ENCODE results near the gene PDE6A.

DNA sequence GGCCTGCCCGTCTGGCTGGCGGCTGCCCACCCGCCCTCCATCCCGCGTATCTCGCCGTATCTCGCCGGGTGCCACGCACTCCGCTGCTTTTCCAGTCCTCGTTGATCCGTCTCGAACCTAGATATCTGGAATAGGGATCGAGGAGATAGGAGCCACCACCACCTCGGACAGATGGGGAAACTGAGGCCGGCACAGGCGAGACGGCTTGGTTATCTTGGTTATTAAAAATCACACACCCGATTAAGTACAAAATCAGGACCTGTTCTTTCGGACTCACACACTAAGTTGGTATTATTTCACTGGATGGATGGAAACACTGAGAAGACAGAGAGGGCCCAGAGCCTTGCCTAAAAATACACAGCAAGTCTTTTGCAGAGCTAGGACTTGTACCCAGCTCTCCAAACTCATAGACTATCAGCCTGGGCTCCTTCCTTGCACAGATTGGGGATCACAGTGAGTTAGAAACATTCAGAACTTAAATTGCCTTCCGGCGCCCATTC, 16.6 kb upstream of the PDE6A start:
- no peak for TF ChIP-seq ATF3 (IDR thresholded peaks at IDR 0.05)
- TF ChIP-seq, protein P1, sequence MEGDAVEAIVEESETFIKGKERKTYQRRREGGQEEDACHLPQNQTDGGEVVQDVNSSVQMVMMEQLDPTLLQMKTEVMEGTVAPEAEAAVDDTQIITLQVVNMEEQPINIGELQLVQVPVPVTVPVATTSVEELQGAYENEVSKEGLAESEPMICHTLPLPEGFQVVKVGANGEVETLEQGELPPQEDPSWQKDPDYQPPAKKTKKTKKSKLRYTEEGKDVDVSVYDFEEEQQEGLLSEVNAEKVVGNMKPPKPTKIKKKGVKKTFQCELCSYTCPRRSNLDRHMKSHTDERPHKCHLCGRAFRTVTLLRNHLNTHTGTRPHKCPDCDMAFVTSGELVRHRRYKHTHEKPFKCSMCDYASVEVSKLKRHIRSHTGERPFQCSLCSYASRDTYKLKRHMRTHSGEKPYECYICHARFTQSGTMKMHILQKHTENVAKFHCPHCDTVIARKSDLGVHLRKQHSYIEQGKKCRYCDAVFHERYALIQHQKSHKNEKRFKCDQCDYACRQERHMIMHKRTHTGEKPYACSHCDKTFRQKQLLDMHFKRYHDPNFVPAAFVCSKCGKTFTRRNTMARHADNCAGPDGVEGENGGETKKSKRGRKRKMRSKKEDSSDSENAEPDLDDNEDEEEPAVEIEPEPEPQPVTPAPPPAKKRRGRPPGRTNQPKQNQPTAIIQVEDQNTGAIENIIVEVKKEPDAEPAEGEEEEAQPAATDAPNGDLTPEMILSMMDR (IDR thresholded peaks at IDR 0.05; ENCODE audit: low read depth, low read length, missing input control), result no peak
- TF ChIP-seq HNF4A (conservative IDR thresholded peaks at IDR 0.05), result no peak
- TF ChIP-seq RAD21 (IDR thresholded peaks at IDR 0.05), result no peak
- TF ChIP-seq FOXA1 (IDR thresholded peaks at IDR 0.05), result no peak
- TF ChIP-seq SP1 (IDR thresholded peaks at IDR 0.05), result no peak
- no peak for TF ChIP-seq REST (IDR thresholded peaks at IDR 0.05)
- TF ChIP-seq TAF1 (conservative IDR thresholded peaks at IDR 0.05), result no peak
- TF ChIP-seq RXRA (IDR thresholded peaks at IDR 0.05), result no peak
- TF ChIP-seq GABPA (IDR thresholded peaks at IDR 0.05 in 1 of 2, conservative IDR thresholded peaks at IDR 0.05 in 1 of 2), result no peak
- TF ChIP-seq, protein P2, sequence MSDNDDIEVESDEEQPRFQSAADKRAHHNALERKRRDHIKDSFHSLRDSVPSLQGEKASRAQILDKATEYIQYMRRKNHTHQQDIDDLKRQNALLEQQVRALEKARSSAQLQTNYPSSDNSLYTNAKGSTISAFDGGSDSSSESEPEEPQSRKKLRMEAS (IDR thresholded peaks at IDR 0.05), result no peak
- no peak for TF ChIP-seq JUND (IDR thresholded peaks at IDR 0.05)
- TF ChIP-seq YY1 (IDR thresholded peaks at IDR 0.05), result no peak

All from liver (tissue), 3 donors.